Mesenchymal stem cell (in vitro differentiated cells and primary cell): ENCODE data around the gene CYBA.

ENCODE experiments used
- DNase-seq: peaks from one replicate; pipeline ENCODE4 v3.0.0-alpha.2; 2013
- H2AFZ ChIP-seq: one replicate; pipeline ENCODE4 v1.6.1; 2013; ENCODE audit warnings: low read depth, mild to moderate bottlenecking, control low read depth, inconsistent platforms, low read length, moderate library complexity
- H2AK5ac ChIP-seq: 2 replicates; pipeline ENCODE4 v1.6.1; 2013; ENCODE audit warnings: low read length, moderate library complexity, mild to moderate bottlenecking, inconsistent platforms; ENCODE audit not compliant: severe bottlenecking
- H2BK120ac ChIP-seq: one replicate; pipeline ENCODE4 v1.6.1; 2013; ENCODE audit warnings: low read depth, mild to moderate bottlenecking, inconsistent platforms, low read length, moderate library complexity
- H2BK12ac ChIP-seq, 2 experiments: one replicate each; pipeline ENCODE4 v1.6.1; 2013; ENCODE audit warnings: inconsistent platforms in 2 of 2, low read length in 2 of 2, mild to moderate bottlenecking in 2 of 2, moderate library complexity in 2 of 2, control low read depth in 1 of 2
- H2BK15ac ChIP-seq: one replicate; pipeline ENCODE4 v1.6.1; 2013; ENCODE audit warnings: mild to moderate bottlenecking, low read depth, inconsistent platforms; ENCODE audit not compliant: poor library complexity, severe bottlenecking
- H2BK5ac ChIP-seq: 2 replicates; pipeline ENCODE4 v1.6.1; 2013; ENCODE audit warnings: low read depth, mild to moderate bottlenecking, low read length, control low read depth, inconsistent platforms; ENCODE audit not compliant: poor library complexity, severe bottlenecking
- H3K14ac ChIP-seq, 2 experiments: one replicate each; pipeline ENCODE4 v1.6.1; 2013; ENCODE audit warnings: inconsistent platforms in 2 of 2, low read length in 2 of 2, control low read depth in 1 of 2, mild to moderate bottlenecking in 1 of 2, moderate library complexity in 1 of 2
- H3K18ac ChIP-seq, 2 experiments: one replicate each; pipeline ENCODE4 v1.6.1; 2013; ENCODE audit warnings: inconsistent platforms in 2 of 2, low read length in 2 of 2, control low read depth in 1 of 2, low read depth in 1 of 2, mild to moderate bottlenecking in 1 of 2
- H3K23ac ChIP-seq, 2 experiments: one replicate each; pipeline ENCODE4 v1.6.1; 2013; ENCODE audit warnings: inconsistent platforms in 2 of 2, low read length in 2 of 2, mild to moderate bottlenecking in 2 of 2, moderate library complexity in 2 of 2, control low read depth in 1 of 2
- H3K27ac ChIP-seq: 2 replicates; pipeline ENCODE4 v1.5.1; 2013; ENCODE audit warnings: mild to moderate bottlenecking, moderate library complexity, low read length, control low read depth, inconsistent platforms; ENCODE audit not compliant: poor library complexity, severe bottlenecking
- H3K27me3 ChIP-seq, 2 experiments: 2 replicates each; pipeline versions ENCODE4 v1.6.1 to v1.7.0; 2013; ENCODE audit warnings: low read length in 2 of 2, mild to moderate bottlenecking in 2 of 2, moderate library complexity in 2 of 2, control low read depth in 1 of 2, inconsistent platforms in 1 of 2; ENCODE audit not compliant: control insufficient read depth in 1 of 2, insufficient read depth in 1 of 2
- H3K36me3 ChIP-seq, 2 experiments: 2 replicates each; pipeline versions ENCODE4 v1.6.1 to v1.7.0; 2013; ENCODE audit warnings: low read length in 2 of 2, control low read depth in 1 of 2, inconsistent platforms in 1 of 2, low read depth in 1 of 2, mild to moderate bottlenecking in 1 of 2; ENCODE audit not compliant: insufficient read depth in 2 of 2, control insufficient read depth in 1 of 2
- H3K4ac ChIP-seq, 2 experiments: one replicate each; pipeline ENCODE4 v1.6.1; 2013; ENCODE audit warnings: inconsistent platforms in 2 of 2, low read length in 2 of 2, mild to moderate bottlenecking in 2 of 2, moderate library complexity in 2 of 2, control low read depth in 1 of 2, low read depth in 1 of 2
- H3K4me1 ChIP-seq: 2 replicates; pipeline ENCODE4 v1.6.1; 2013; ENCODE audit warnings: low read depth, low read length, control low read depth; ENCODE audit not compliant: control insufficient read depth, insufficient read depth
- H3K4me2 ChIP-seq: 2 replicates; pipeline ENCODE4 v1.6.1; 2013; ENCODE audit warnings: low read length, mild to moderate bottlenecking, inconsistent platforms; ENCODE audit not compliant: poor library complexity, severe bottlenecking
- H3K4me3 ChIP-seq, 2 experiments: 2 replicates each; pipeline versions ENCODE4 v1.5.1 to v1.7.0; 2013; ENCODE audit warnings: low read length in 2 of 2, mild to moderate bottlenecking in 2 of 2, control low read depth in 1 of 2, low read depth in 1 of 2; ENCODE audit not compliant: insufficient read depth in 1 of 2
- H3K79me1 ChIP-seq: replicated peaks from 2 replicates; pipeline ENCODE4 v1.6.1; 2013; ENCODE audit warnings: mild to moderate bottlenecking, control low read depth, low read length, inconsistent platforms; ENCODE audit not compliant: poor library complexity, severe bottlenecking
- H3K9ac ChIP-seq: 2 replicates; pipeline ENCODE4 v1.7.0; 2013; ENCODE audit warnings: mild to moderate bottlenecking, low read length, moderate library complexity
- H3K9me3 ChIP-seq: 2 replicates; pipeline ENCODE4 v1.7.0; 2013; ENCODE audit warnings: mild to moderate bottlenecking, low read length; ENCODE audit not compliant: control insufficient read depth
- H4K8ac ChIP-seq: one replicate; pipeline ENCODE4 v1.6.1; 2013; ENCODE audit warnings: inconsistent platforms, mild to moderate bottlenecking, low read length, moderate library complexity
- H4K91ac ChIP-seq: one replicate; pipeline ENCODE4 v1.6.1; 2013; ENCODE audit warnings: mild to moderate bottlenecking, low read length, inconsistent platforms
- WGBS: methylation state at CpG from one replicate; pipeline ENCODE4 v1.1.7; 2013; ENCODE audit warnings: mixed read lengths; 5-methylcytosine and 5-hydroxymethylcytosine counted together

Gene CYBA

GRCh38 chr16:88627531-88628411 lies 23.1 kb downstream of the CYBA start:
- DNase-seq: no peak
- H3K23ac ChIP-seq: no peak overlapping the region
- H3K36me3 ChIP-seq: peaks cover 80 to 85% of the 10 kb centered on the region in 2 experiments
- no peaks in the 10 kb centered on the region for H3K27me3 ChIP-seq
- no peak overlapping the region for H2BK120ac ChIP-seq
- no peak overlapping the region for H3K4ac ChIP-seq
- H3K18ac ChIP-seq: no peak overlapping the region
- H3K4me1 ChIP-seq: peaks cover 2% of the 10 kb centered on the region
- H3K9me3 ChIP-seq: no peaks in the 10 kb centered on the region
- no peak overlapping the region for H2BK5ac ChIP-seq
- H3K27ac ChIP-seq: no peak overlapping the region
- no peak overlapping the region for H3K4me3 ChIP-seq
- H2BK12ac ChIP-seq: no peak overlapping the region
- H3K9ac ChIP-seq: no peak overlapping the region
- no peak overlapping the region for H3K4me2 ChIP-seq
- peaks cover 6% of the 10 kb centered on the region for H3K79me1 ChIP-seq
- 97% methylated on average over 24 of the region's 27 CpGs for WGBS
- H3K14ac ChIP-seq: no peak overlapping the region
- no peak overlapping the region for H2AK5ac ChIP-seq
- H2BK15ac ChIP-seq: no peak overlapping the region
- H4K91ac ChIP-seq: peak overlapping the region; percentile 18
- no peak overlapping the region for H2AFZ ChIP-seq
- H4K8ac ChIP-seq: no peak overlapping the region

GRCh38 chr16:88626646-88627045 lies 24.2 kb downstream of the CYBA start:
- Histone ChIP-seq H4K8ac (no peak overlapping the region), H3K23ac (no peak overlapping the region), H3K4me3 (no peak overlapping the region)

GRCh38 chr16:88624977-88625576 lies 25.8 kb downstream of the CYBA start:
- peaks cover 4% of the 10 kb centered on the region for H3K4me1 ChIP-seq
- H2AK5ac ChIP-seq: no peak overlapping the region
- H3K23ac ChIP-seq: no peak overlapping the region
- H4K8ac ChIP-seq: no peak overlapping the region
- no peak overlapping the region for H2AFZ ChIP-seq
- no peaks in the 10 kb centered on the region for H3K27me3 ChIP-seq
- 94% methylated on average over 17 of the region's 17 CpGs for WGBS
- peaks cover 73 to 74% of the 10 kb centered on the region in 2 experiments for H3K36me3 ChIP-seq
- DNase-seq: no peak
- H3K4ac ChIP-seq: no peak overlapping the region
- no peak overlapping the region for H3K14ac ChIP-seq
- H3K27ac ChIP-seq: no peak overlapping the region
- H3K4me2 ChIP-seq: no peak overlapping the region
- H3K4me3 ChIP-seq: no peak overlapping the region
- no peak overlapping the region for H4K91ac ChIP-seq
- H3K18ac ChIP-seq: no peak overlapping the region
- no peak overlapping the region for H2BK12ac ChIP-seq
- H3K9me3 ChIP-seq: no peaks in the 10 kb centered on the region
- no peak overlapping the region for H3K9ac ChIP-seq
- no peak overlapping the region for H2BK120ac ChIP-seq
- H2BK5ac ChIP-seq: no peak overlapping the region
- H3K79me1 ChIP-seq: peaks cover 17% of the 10 kb centered on the region
- H2BK15ac ChIP-seq: no peak overlapping the region

More at GRCh38 chr16:88626646-88627045, 24.2 kb downstream of the CYBA start:
- Histone ChIP-seq H3K4me2 (no peak overlapping the region), H2BK15ac (no peak overlapping the region), H2BK12ac (no peak overlapping the region), H2AK5ac (no peak overlapping the region), H2AFZ (no peak overlapping the region), H3K27me3 (no peaks in the 10 kb centered on the region), H3K4ac (no peak overlapping the region), H4K91ac (no peak overlapping the region), H3K27ac (no peak overlapping the region), H2BK5ac (no peak overlapping the region), H2BK120ac (no peak overlapping the region), H3K36me3 (peaks cover 82 to 85% of the 10 kb centered on the region in 2 experiments), H3K18ac (no peak overlapping the region), H3K79me1 (peaks cover 12% of the 10 kb centered on the region), H3K4me1 (peaks cover 2% of the 10 kb centered on the region), H3K14ac (no peak overlapping the region), H3K9ac (no peak overlapping the region), H3K9me3 (no peaks in the 10 kb centered on the region)
- no peak for DNase-seq
- 95% methylated on average over 9 of the region's 9 CpGs for WGBS

- no peak overlapping the region for H2BK5ac ChIP-seq
- no peak overlapping the region for H2AFZ ChIP-seq
- no peak overlapping the region for H3K4me2 ChIP-seq
- no peak overlapping the region for H4K91ac ChIP-seq
- no peak overlapping the region for H4K8ac ChIP-seq
- H3K23ac ChIP-seq: no peak overlapping the region
- no peak overlapping the region for H2BK15ac ChIP-seq
- H3K14ac ChIP-seq: no peak overlapping the region
- no peak overlapping the region for H3K9ac ChIP-seq
- H2BK120ac ChIP-seq: no peak overlapping the region
- no peak overlapping the region for H3K27ac ChIP-seq
- H3K4me1 ChIP-seq: peaks cover 8% of the 10 kb centered on the region
- H2AK5ac ChIP-seq: no peak overlapping the region
- no peak overlapping the region for H3K18ac ChIP-seq
- H3K4me3 ChIP-seq: no peak overlapping the region
- H3K4ac ChIP-seq: no peak overlapping the region
- peaks cover 22% of the 10 kb centered on the region for H3K79me1 ChIP-seq
- 95% methylated on average over 16 of the region's 18 CpGs for WGBS
- H2BK12ac ChIP-seq: no peak overlapping the region
- H3K36me3 ChIP-seq: peaks cover 73 to 74% of the 10 kb centered on the region in 2 experiments
- no peaks in the 10 kb centered on the region for H3K27me3 ChIP-seq
- DNase-seq: no peak
- H3K9me3 ChIP-seq: no peaks in the 10 kb centered on the region
These were observed 26.4 kb downstream of the CYBA start for GRCh38 chr16:88624481-88624880.
